DND-41 (cell line): ENCODE results near the gene MPP1.

ENCODE experiments used
- EZH2 ChIP-seq: IDR thresholded peaks from 3 replicates; pipeline ENCODE4 v1.6.1; 2012; ENCODE audit warnings: borderline replicate concordance, low read depth, mild to moderate bottlenecking, moderate library complexity, low read length, inconsistent platforms; ENCODE audit not compliant: severe bottlenecking
- TF ChIP-seq, protein P1 (sequence below): IDR thresholded peaks from 2 replicates; pipeline ENCODE4 v1.5.1; 2012; ENCODE audit warnings: borderline replicate concordance, low read length, moderate library complexity, mild to moderate bottlenecking; ENCODE audit not compliant: poor library complexity, severe bottlenecking; ENCODE audit errors: extremely low read depth

DNA sequence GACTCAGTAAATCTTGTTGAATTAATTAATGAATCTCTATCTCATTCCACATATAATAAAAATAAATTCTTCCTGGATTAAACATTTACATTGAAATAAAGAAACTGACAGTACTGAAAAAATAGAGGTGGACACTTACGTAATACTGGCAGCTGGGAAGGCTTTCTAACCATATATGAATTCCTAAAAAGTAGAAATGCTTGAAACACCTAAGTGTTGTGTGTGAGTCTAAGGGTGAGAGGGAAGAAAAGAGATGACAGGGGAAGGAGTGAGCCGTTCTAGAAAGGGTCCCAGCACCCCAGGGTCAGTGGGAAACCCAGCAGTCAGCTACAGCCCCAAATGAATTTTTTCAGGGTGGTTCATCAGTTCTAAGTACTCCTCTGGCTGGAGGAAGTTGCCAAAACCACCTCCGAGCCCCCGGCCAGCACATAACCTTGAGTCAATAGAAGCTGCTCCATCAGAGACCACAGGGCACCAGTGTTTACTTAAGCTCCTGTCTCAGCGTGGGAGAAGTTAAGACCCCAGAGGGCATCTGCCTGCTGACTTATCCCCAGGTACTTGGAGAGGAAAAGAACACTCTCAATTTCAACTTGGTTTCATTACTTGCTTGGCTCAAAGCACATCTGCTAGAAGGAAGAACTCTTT, 72.7 kb downstream of the MPP1 start:
- TF ChIP-seq, protein P1, sequence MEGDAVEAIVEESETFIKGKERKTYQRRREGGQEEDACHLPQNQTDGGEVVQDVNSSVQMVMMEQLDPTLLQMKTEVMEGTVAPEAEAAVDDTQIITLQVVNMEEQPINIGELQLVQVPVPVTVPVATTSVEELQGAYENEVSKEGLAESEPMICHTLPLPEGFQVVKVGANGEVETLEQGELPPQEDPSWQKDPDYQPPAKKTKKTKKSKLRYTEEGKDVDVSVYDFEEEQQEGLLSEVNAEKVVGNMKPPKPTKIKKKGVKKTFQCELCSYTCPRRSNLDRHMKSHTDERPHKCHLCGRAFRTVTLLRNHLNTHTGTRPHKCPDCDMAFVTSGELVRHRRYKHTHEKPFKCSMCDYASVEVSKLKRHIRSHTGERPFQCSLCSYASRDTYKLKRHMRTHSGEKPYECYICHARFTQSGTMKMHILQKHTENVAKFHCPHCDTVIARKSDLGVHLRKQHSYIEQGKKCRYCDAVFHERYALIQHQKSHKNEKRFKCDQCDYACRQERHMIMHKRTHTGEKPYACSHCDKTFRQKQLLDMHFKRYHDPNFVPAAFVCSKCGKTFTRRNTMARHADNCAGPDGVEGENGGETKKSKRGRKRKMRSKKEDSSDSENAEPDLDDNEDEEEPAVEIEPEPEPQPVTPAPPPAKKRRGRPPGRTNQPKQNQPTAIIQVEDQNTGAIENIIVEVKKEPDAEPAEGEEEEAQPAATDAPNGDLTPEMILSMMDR: no peak
- no peak for TF ChIP-seq EZH2
